Liver (tissue), 9 donors: ENCODE results near the gene PLXNA3. TPM values are rescaled to one million over a fixed set of nuclear protein-coding genes. Genes with fewer than 3 reads are reported as not detected.

Experiments used
- DNase-seq: peaks from one replicate; pipeline ENCODE4 v3.0.0-alpha.2; 2017; ENCODE audit warnings: low spot score
- H3K27ac ChIP-seq, 2 donors: one replicate each; pipeline ENCODE4 v1.7.0; 2013; ENCODE audit warnings: inconsistent platforms in 2 of 2, low read length in 2 of 2, control low read depth in 1 of 2, low read depth in 1 of 2, mild to moderate bottlenecking in 1 of 2
- H3K27me3 ChIP-seq, 4 donors: one replicate each; pipeline versions ENCODE4 v1.6.1 to v1.7.0; 2013; ENCODE audit warnings: low read length in 3 of 4, inconsistent platforms in 1 of 4, mild to moderate bottlenecking in 1 of 4, moderate library complexity in 1 of 4; ENCODE audit not compliant: control insufficient read depth in 4 of 4, insufficient read depth in 4 of 4
- H3K36me3 ChIP-seq, 4 donors: one replicate each; pipeline versions ENCODE4 v1.6.1 to v1.7.0; 2013; ENCODE audit warnings: low read length in 3 of 4, mild to moderate bottlenecking in 3 of 4, low read depth in 1 of 4, moderate library complexity in 1 of 4; ENCODE audit not compliant: control insufficient read depth in 4 of 4, insufficient read depth in 3 of 4
- H3K4me1 ChIP-seq, 4 donors: one replicate each; pipeline versions ENCODE4 v1.6.1 to v1.7.0; 2013; ENCODE audit warnings: low read length in 3 of 4, mild to moderate bottlenecking in 3 of 4, moderate library complexity in 1 of 4; ENCODE audit not compliant: control insufficient read depth in 4 of 4, insufficient read depth in 4 of 4
- H3K4me3 ChIP-seq, 3 donors: one replicate each; pipeline versions ENCODE4 v1.6.1 to v1.7.0; 2013; ENCODE audit warnings: low read length in 3 of 3, control low read depth in 1 of 3, low read depth in 1 of 3, mild to moderate bottlenecking in 1 of 3
- H3K9ac ChIP-seq, 2 donors: one replicate each; pipeline ENCODE4 v1.7.0; 2013; ENCODE audit warnings: low read length in 2 of 2, mild to moderate bottlenecking in 2 of 2, moderate library complexity in 2 of 2, control low read depth in 1 of 2, low read depth in 1 of 2
- H3K9me3 ChIP-seq, 4 donors: one replicate each; pipeline versions ENCODE4 v1.6.1 to v1.7.0; 2013; ENCODE audit warnings: low read length in 3 of 4; ENCODE audit not compliant: control insufficient read depth in 4 of 4
- EGR1 ChIP-seq, 2 donors: IDR thresholded peaks; 2 replicates each; pipeline ENCODE4 v1.6.1; 2016 to 2018; ENCODE audit warnings: antibody characterized with exemption in 2 of 2, low read depth in 2 of 2
- FOXA1 ChIP-seq: IDR thresholded peaks from 2 replicates; pipeline ENCODE4 v1.6.1; 2016; ENCODE audit warnings: antibody characterized with exemption
- FOXA2 ChIP-seq: IDR thresholded peaks from 2 replicates; pipeline ENCODE4 v1.6.1; 2016; ENCODE audit warnings: antibody characterized with exemption
- GABPA ChIP-seq, 2 donors: IDR thresholded peaks in 1 of 2; conservative IDR thresholded peaks in 1 of 2; 2 replicates each; pipeline ENCODE4 v1.6.1; 2016; ENCODE audit warnings: antibody characterized with exemption in 2 of 2, mild to moderate bottlenecking in 1 of 2, moderate library complexity in 1 of 2
- HNF4A ChIP-seq, 2 donors: conservative IDR thresholded peaks; 2 replicates each; pipeline ENCODE4 v1.6.1; 2016; ENCODE audit warnings: antibody characterized with exemption in 2 of 2, mild to moderate bottlenecking in 2 of 2
- HNF4G ChIP-seq: IDR thresholded peaks from 2 replicates; pipeline ENCODE4 v1.6.1; 2016; ENCODE audit warnings: antibody characterized with exemption
- JUND ChIP-seq, 2 donors: IDR thresholded peaks; 2 replicates each; pipeline ENCODE4 v1.6.1; 2016; ENCODE audit warnings: antibody characterized with exemption in 2 of 2
- NR2F2 ChIP-seq: IDR thresholded peaks from 2 replicates; pipeline ENCODE4 v1.6.1; 2016; ENCODE audit warnings: antibody characterized with exemption
- RAD21 ChIP-seq, 2 donors: IDR thresholded peaks; 2 replicates each; pipeline ENCODE4 v1.6.1; 2016; ENCODE audit warnings: antibody characterized with exemption in 2 of 2, mild to moderate bottlenecking in 2 of 2
- RXRA ChIP-seq, 2 donors: IDR thresholded peaks; 2 replicates each; pipeline ENCODE4 v1.6.1; 2017 to 2018; ENCODE audit warnings: antibody characterized with exemption in 2 of 2, mild to moderate bottlenecking in 1 of 2
- SP1 ChIP-seq: IDR thresholded peaks from 2 replicates; pipeline ENCODE4 v1.6.1; 2018; ENCODE audit warnings: antibody characterized with exemption, mild to moderate bottlenecking
- TAF1 ChIP-seq: conservative IDR thresholded peaks from 2 replicates; pipeline ENCODE4 v1.6.1; 2016; ENCODE audit warnings: antibody characterized with exemption, mild to moderate bottlenecking
- YY1 ChIP-seq: IDR thresholded peaks from 2 replicates; pipeline ENCODE4 v1.6.1; 2016; ENCODE audit warnings: antibody characterized with exemption, mild to moderate bottlenecking
- WGBS: extraction: QIAGEN DNeasy Blood & Tissue Kit; methylation state at CpG from one replicate; pipeline ENCODE4 v1.1.7; 2013; 5-methylcytosine and 5-hydroxymethylcytosine counted together
- polyA plus RNA-seq, 2 donors: library from polyadenylated mRNA; stranded (reverse) in 1 of 2; unstranded in 1 of 2; fragments of 200-250 nt in 1 of 2; fragments of >200 nt in 1 of 2; fragmentation: Nextera tagmentation in 1 of 2; extraction: Ambion mirVana in 1 of 2; gene quantifications; one replicate each; pipeline versions ENCODE4 v1.2.1 to v1.2.3, GENCODE V29; 2013 to 2015
- total RNA-seq, 2 donors: library from RNA; depleted of rRNA; stranded (reverse); fragments of >200 nt; gene quantifications; one replicate each; pipeline ENCODE4 v1.2.3, GENCODE V29; 2014
- TF ChIP-seq, protein P1 (sequence below): IDR thresholded peaks from 2 replicates; pipeline ENCODE4 v1.6.1; 2016; ENCODE audit warnings: antibody characterized with exemption, mild to moderate bottlenecking
- TF ChIP-seq, protein P2 (sequence below): IDR thresholded peaks from 2 replicates; pipeline ENCODE4 v1.6.1; 2016; ENCODE audit warnings: antibody characterized with exemption
- TF ChIP-seq, protein P3 (sequence below): fragments of 150-350 bp; IDR thresholded peaks from 2 replicates; pipeline ENCODE4 v1.5.1; 2017; ENCODE audit warnings: improper control_type of control experiment, low read depth, low read length; ENCODE audit not compliant: missing input control
- TF ChIP-seq, protein P4 (sequence below): IDR thresholded peaks from 2 replicates; pipeline ENCODE4 v1.6.1; 2016; ENCODE audit warnings: antibody characterized with exemption
- TF ChIP-seq, protein P5 (sequence below): IDR thresholded peaks from 2 replicates; pipeline ENCODE4 v1.6.1; 2016; ENCODE audit warnings: antibody characterized with exemption
- donor health status: healthy.
- donor health status: healthy.
- donor health status: healthy.
- donor health status: healthy.
- donor health status: healthy.

Gene PLXNA3
- total and polyA plus RNA-seq, 4 donors = 1.1 to 1.7 (median 1.5) TPM

DNA sequence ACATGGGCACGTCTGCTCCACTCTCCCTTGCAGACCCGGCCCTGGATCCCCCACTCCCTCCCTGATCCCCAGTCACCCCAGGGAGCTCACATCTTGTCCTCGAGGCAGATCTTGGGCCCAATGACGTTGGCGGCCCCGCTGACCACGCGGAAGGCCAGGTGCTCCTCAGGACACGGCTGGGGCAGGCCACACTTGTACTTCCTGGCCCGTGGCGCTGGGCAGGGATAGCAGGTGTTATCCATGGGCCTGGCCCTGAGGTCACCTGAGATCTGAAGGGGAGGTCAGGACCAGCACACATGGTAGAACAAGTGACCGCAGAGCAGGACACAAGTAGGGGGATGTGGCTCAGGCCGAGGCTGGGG is 50.3 kb downstream of the PLXNA3 start:
- WGBS = 93% methylated on average over 13 of the region's 13 CpGs
- Histone ChIP-seq H3K36me3 (peaks cover 4 to 26% (median 5%) of the 10 kb centered on the region in 4 donors), H3K4me1 (peaks cover 0 to 7% (median 2%) of the 10 kb centered on the region in 4 donors), H3K27ac (no peak overlapping the region), H3K4me3 (no peak overlapping the region), H3K9ac (no peak overlapping the region), H3K9me3 (peaks cover 0 to 3% (median 0%) of the 10 kb centered on the region in 4 donors), H3K27me3 (no peaks in the 10 kb centered on the region)
- DNase-seq = no peak
- TF ChIP-seq RXRA (IDR thresholded peaks at IDR 0.05) (no peak), FOXA1 (no peak), RAD21 (IDR thresholded peaks at IDR 0.05) (no peak), TAF1 (no peak), HNF4G (no peak), FOXA2 (no peak), HNF4A (conservative IDR thresholded peaks at IDR 0.05) (no peak), SP1 (no peak), NR2F2 (no peak), YY1 (no peak), JUND (IDR thresholded peaks at IDR 0.05) (no peak), GABPA (IDR thresholded peaks at IDR 0.05 in 1 of 2, conservative IDR thresholded peaks at IDR 0.05 in 1 of 2) (no peak), EGR1 (IDR thresholded peaks at IDR 0.05; ENCODE audit: low read depth in 2 of 2) (no peak)
- TF ChIP-seq, protein P1, sequence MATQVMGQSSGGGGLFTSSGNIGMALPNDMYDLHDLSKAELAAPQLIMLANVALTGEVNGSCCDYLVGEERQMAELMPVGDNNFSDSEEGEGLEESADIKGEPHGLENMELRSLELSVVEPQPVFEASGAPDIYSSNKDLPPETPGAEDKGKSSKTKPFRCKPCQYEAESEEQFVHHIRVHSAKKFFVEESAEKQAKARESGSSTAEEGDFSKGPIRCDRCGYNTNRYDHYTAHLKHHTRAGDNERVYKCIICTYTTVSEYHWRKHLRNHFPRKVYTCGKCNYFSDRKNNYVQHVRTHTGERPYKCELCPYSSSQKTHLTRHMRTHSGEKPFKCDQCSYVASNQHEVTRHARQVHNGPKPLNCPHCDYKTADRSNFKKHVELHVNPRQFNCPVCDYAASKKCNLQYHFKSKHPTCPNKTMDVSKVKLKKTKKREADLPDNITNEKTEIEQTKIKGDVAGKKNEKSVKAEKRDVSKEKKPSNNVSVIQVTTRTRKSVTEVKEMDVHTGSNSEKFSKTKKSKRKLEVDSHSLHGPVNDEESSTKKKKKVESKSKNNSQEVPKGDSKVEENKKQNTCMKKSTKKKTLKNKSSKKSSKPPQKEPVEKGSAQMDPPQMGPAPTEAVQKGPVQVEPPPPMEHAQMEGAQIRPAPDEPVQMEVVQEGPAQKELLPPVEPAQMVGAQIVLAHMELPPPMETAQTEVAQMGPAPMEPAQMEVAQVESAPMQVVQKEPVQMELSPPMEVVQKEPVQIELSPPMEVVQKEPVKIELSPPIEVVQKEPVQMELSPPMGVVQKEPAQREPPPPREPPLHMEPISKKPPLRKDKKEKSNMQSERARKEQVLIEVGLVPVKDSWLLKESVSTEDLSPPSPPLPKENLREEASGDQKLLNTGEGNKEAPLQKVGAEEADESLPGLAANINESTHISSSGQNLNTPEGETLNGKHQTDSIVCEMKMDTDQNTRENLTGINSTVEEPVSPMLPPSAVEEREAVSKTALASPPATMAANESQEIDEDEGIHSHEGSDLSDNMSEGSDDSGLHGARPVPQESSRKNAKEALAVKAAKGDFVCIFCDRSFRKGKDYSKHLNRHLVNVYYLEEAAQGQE = no peak
- TF ChIP-seq, protein P2, sequence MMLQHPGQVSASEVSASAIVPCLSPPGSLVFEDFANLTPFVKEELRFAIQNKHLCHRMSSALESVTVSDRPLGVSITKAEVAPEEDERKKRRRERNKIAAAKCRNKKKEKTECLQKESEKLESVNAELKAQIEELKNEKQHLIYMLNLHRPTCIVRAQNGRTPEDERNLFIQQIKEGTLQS = no peak
- TF ChIP-seq, protein P3, sequence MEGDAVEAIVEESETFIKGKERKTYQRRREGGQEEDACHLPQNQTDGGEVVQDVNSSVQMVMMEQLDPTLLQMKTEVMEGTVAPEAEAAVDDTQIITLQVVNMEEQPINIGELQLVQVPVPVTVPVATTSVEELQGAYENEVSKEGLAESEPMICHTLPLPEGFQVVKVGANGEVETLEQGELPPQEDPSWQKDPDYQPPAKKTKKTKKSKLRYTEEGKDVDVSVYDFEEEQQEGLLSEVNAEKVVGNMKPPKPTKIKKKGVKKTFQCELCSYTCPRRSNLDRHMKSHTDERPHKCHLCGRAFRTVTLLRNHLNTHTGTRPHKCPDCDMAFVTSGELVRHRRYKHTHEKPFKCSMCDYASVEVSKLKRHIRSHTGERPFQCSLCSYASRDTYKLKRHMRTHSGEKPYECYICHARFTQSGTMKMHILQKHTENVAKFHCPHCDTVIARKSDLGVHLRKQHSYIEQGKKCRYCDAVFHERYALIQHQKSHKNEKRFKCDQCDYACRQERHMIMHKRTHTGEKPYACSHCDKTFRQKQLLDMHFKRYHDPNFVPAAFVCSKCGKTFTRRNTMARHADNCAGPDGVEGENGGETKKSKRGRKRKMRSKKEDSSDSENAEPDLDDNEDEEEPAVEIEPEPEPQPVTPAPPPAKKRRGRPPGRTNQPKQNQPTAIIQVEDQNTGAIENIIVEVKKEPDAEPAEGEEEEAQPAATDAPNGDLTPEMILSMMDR = no peak
- TF ChIP-seq, protein P4, sequence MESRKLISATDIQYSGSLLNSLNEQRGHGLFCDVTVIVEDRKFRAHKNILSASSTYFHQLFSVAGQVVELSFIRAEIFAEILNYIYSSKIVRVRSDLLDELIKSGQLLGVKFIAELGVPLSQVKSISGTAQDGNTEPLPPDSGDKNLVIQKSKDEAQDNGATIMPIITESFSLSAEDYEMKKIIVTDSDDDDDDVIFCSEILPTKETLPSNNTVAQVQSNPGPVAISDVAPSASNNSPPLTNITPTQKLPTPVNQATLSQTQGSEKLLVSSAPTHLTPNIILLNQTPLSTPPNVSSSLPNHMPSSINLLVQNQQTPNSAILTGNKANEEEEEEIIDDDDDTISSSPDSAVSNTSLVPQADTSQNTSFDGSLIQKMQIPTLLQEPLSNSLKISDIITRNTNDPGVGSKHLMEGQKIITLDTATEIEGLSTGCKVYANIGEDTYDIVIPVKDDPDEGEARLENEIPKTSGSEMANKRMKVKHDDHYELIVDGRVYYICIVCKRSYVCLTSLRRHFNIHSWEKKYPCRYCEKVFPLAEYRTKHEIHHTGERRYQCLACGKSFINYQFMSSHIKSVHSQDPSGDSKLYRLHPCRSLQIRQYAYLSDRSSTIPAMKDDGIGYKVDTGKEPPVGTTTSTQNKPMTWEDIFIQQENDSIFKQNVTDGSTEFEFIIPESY = no peak
- TF ChIP-seq, protein P5, sequence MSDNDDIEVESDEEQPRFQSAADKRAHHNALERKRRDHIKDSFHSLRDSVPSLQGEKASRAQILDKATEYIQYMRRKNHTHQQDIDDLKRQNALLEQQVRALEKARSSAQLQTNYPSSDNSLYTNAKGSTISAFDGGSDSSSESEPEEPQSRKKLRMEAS = no peak
